Measurements from ENCODE around the gene SETBP1. TPM values are rescaled to one million over a fixed set of nuclear protein-coding genes. Genes with fewer than 3 reads are reported as not detected.

The SETBP1 gene
- total and polyA plus RNA-seq, 4 donors, result 1.3 to 85.0 (median 24.1) TPM

- H3K4me1 ChIP-seq (ENCODE audit: control insufficient read depth in 1 of 2, insufficient read depth in 2 of 2, low read length in 2 of 2), result peaks cover 8 to 14% of the 10 kb centered on the region in 2 donors
Measured at GRCh38 chr18:44788334-44788733, 107.6 kb downstream of the SETBP1 start.

GRCh38 chr18:44789710-44790109, 109.0 kb downstream of the SETBP1 start:
- DNase-seq (no peak), ATAC-seq (ENCODE audit: low FRiP score) (peak; percentile 67)
- Histone ChIP-seq H3K4me1 (ENCODE audit: control insufficient read depth in 1 of 2, insufficient read depth in 2 of 2, low read length in 2 of 2) (peaks cover 9 to 18% of the 10 kb centered on the region in 2 donors), H3K36me3 (ENCODE audit: control insufficient read depth in 1 of 2, insufficient read depth in 2 of 2, low read length in 1 of 2) (no peaks in the 10 kb centered on the region), H3K27ac (ENCODE audit: low read depth in 1 of 2, low read length in 2 of 2) (peak overlapping the region in 1 of 2 donors; percentile 40), H3K9me3 (ENCODE audit: control insufficient read depth, low read length) (no peaks in the 10 kb centered on the region), H3K4me3 (ENCODE audit: low read length in 2 of 2) (no peak overlapping the region), H3K27me3 (ENCODE audit: control insufficient read depth in 1 of 2, insufficient read depth in 2 of 2, low read length in 1 of 2) (no peaks in the 10 kb centered on the region)
- intact Hi-C loops (cut with DNase I), result loop anchor here (5.0 to 10.0 kb wide), 3 partner anchors 38 to 205 kb away; partner anchors contain the start of gene SETBP1 (in 1 of the 2)
- 1 to 6% methylated on average over 4 of the region's 4 CpGs for WGBS, 2 donors

More at GRCh38 chr18:44788334-44788733, 107.6 kb downstream of the SETBP1 start:
- Histone ChIP-seq H3K27ac (ENCODE audit: low read depth in 1 of 2, low read length in 2 of 2) (no peak overlapping the region), H3K4me3 (ENCODE audit: low read length in 2 of 2) (no peak overlapping the region), H3K27me3 (ENCODE audit: control insufficient read depth in 1 of 2, insufficient read depth in 2 of 2, low read length in 1 of 2) (no peaks in the 10 kb centered on the region), H3K9me3 (ENCODE audit: control insufficient read depth, low read length) (no peaks in the 10 kb centered on the region), H3K36me3 (ENCODE audit: control insufficient read depth in 1 of 2, insufficient read depth in 2 of 2, low read length in 1 of 2) (no peaks in the 10 kb centered on the region)
- DNase-seq (no peak), ATAC-seq (ENCODE audit: low FRiP score) (no peak)
- intact Hi-C loops (cut with DNase I), result no loop called here
- 97 to 100% methylated on average over 1 of the region's 1 CpG for WGBS, 2 donors

DNA sequence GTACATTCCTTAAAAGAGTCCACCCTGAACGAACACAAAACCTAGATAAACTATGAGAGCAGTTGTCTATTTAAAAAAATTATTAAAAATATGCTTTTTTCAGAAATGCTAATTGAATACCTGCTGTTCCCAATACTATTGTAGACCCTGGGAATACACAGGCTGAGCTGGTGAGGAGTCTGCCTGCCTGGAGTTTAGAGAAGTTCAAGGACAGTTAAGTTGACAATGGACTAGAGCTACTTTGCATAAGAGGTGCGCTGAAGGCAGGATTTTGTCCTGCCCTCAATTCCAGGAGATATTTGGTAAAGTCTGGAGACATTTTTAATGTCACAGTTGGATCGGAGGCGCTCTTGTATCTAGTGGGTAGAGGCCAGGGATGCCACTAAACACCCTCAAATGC, 110.2 kb downstream of the SETBP1 start:
- intact Hi-C loops (cut with DNase I), result loop anchor here (5.0 to 10.0 kb wide), 3 partner anchors 36 to 206 kb away; partner anchors contain the start of gene SETBP1 (in 1 of the 2)
- Histone ChIP-seq H3K36me3 (ENCODE audit: control insufficient read depth in 1 of 2, insufficient read depth in 2 of 2, low read length in 1 of 2) (no peaks in the 10 kb centered on the region), H3K9me3 (ENCODE audit: control insufficient read depth, low read length) (no peaks in the 10 kb centered on the region), H3K4me1 (ENCODE audit: control insufficient read depth in 1 of 2, insufficient read depth in 2 of 2, low read length in 2 of 2) (peaks cover 9 to 18% of the 10 kb centered on the region in 2 donors), H3K4me3 (ENCODE audit: low read length in 2 of 2) (no peak overlapping the region), H3K27me3 (ENCODE audit: control insufficient read depth in 1 of 2, insufficient read depth in 2 of 2, low read length in 1 of 2) (no peaks in the 10 kb centered on the region), H3K27ac (ENCODE audit: low read depth in 1 of 2, low read length in 2 of 2) (peak overlapping the region in 1 of 2 donors; percentile 32)
- ATAC-seq (ENCODE audit: low FRiP score) (no peak), DNase-seq (no peak)
- 88 to 94% methylated on average over 4 of the region's 4 CpGs for WGBS, 2 donors

DNA sequence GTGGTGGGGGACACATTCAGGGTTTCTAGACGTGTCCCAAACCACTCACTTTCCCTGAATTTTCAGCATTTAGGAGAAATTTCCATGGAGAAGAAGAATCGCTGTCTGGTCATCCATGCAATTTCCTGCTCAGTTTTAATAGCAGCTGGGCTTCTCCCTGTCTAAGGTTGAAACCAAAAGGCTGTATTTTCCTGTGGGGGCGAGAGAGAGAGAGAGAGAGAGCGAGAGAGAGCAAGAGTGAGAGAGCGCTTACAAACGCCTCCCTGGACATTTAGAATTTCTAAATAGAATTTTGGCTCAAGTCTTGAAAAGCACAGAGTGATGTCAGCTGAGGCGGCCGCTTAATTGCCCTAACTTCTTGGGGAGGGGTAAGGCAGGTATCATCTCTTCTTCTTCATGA, 110.8 kb downstream of the SETBP1 start:
- Histone ChIP-seq H3K27me3 (ENCODE audit: control insufficient read depth in 1 of 2, insufficient read depth in 2 of 2, low read length in 1 of 2) (no peaks in the 10 kb centered on the region), H3K36me3 (ENCODE audit: control insufficient read depth in 1 of 2, insufficient read depth in 2 of 2, low read length in 1 of 2) (no peaks in the 10 kb centered on the region), H3K4me3 (ENCODE audit: low read length in 2 of 2) (no peak overlapping the region), H3K4me1 (ENCODE audit: control insufficient read depth in 1 of 2, insufficient read depth in 2 of 2, low read length in 2 of 2) (peaks cover 9 to 18% of the 10 kb centered on the region in 2 donors), H3K27ac (ENCODE audit: low read depth in 1 of 2, low read length in 2 of 2) (peak overlapping the region in 1 of 2 donors; percentile 28), H3K9me3 (ENCODE audit: control insufficient read depth, low read length) (no peaks in the 10 kb centered on the region)
- ATAC-seq (ENCODE audit: low FRiP score), result no peak
- WGBS, 2 donors, result 29 to 32% methylated on average over 8 of the region's 8 CpGs
- intact Hi-C loops (cut with DNase I), result loop anchor here (5.0 to 10.0 kb wide), 3 partner anchors 36 to 207 kb away; partner anchors contain the start of gene SETBP1 (in 1 of the 2)
- no peak for DNase-seq

DNA sequence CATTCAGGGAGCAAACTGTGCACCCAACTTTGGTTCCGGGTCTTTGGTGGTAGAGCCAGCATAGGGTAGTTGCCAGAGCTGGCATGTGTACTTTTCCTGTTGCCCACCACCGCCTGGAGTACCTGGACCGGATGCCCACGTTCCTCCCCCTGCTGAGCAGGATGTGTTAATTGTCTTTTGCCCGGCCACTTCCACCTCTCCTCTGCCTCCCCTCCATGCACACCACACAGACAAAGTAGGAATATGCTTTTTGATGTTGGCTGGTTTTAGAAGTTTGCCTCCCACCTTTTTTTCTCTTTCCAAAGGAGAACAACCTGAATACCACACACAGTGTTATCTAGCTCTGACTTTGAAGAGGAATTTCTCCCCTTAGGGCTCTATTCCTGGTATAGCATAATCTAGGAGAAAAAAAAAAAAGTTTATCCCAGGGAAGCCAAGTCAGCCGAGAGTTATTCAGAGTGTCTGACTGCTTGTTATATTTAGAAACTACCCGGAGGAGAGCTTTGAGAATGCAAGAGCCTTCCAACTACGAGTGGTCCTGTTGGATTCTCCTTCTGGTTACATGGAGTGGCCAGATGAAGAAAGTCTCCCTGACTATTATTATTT, 111.9 kb downstream of the SETBP1 start:
- Histone ChIP-seq H3K4me3 (ENCODE audit: low read length in 2 of 2) (no peak overlapping the region), H3K27me3 (ENCODE audit: control insufficient read depth in 1 of 2, insufficient read depth in 2 of 2, low read length in 1 of 2) (no peaks in the 10 kb centered on the region), H3K27ac (ENCODE audit: low read depth in 1 of 2, low read length in 2 of 2) (peak overlapping the region; percentile 20 to 96), H3K4me1 (ENCODE audit: control insufficient read depth in 1 of 2, insufficient read depth in 2 of 2, low read length in 2 of 2) (peaks cover 9 to 18% of the 10 kb centered on the region in 2 donors), H3K36me3 (ENCODE audit: control insufficient read depth in 1 of 2, insufficient read depth in 2 of 2, low read length in 1 of 2) (no peaks in the 10 kb centered on the region), H3K9me3 (ENCODE audit: control insufficient read depth, low read length) (no peaks in the 10 kb centered on the region)
- DNase-seq (no peak), ATAC-seq (ENCODE audit: low FRiP score) (peak; percentile 47)
- 8 to 10% methylated on average over 8 of the region's 8 CpGs for WGBS, 2 donors
- intact Hi-C loops (cut with DNase I), result loop anchor here (5.0 to 10.0 kb wide), 3 partner anchors 35 to 208 kb away; partner anchors contain the start of gene SETBP1 (in 1 of the 2)

GRCh38 chr18:44793194-44793593, 112.5 kb downstream of the SETBP1 start:
- Histone ChIP-seq H3K27me3 (ENCODE audit: control insufficient read depth in 1 of 2, insufficient read depth in 2 of 2, low read length in 1 of 2) (no peaks in the 10 kb centered on the region), H3K36me3 (ENCODE audit: control insufficient read depth in 1 of 2, insufficient read depth in 2 of 2, low read length in 1 of 2) (no peaks in the 10 kb centered on the region), H3K9me3 (ENCODE audit: control insufficient read depth, low read length) (no peaks in the 10 kb centered on the region), H3K4me1 (ENCODE audit: control insufficient read depth in 1 of 2, insufficient read depth in 2 of 2, low read length in 2 of 2) (peaks cover 9 to 18% of the 10 kb centered on the region in 2 donors), H3K4me3 (ENCODE audit: low read length in 2 of 2) (no peak overlapping the region), H3K27ac (ENCODE audit: low read depth in 1 of 2, low read length in 2 of 2) (peak overlapping the region; percentile 20 to 67)
- no peak for ATAC-seq (ENCODE audit: low FRiP score)
- WGBS, 2 donors, result 20 to 33% methylated on average over 2 of the region's 2 CpGs
- no peak for DNase-seq
- intact Hi-C loops (cut with DNase I), result loop anchor here (5.0 to 10.0 kb wide), 3 partner anchors 34 to 208 kb away; partner anchors contain the start of gene SETBP1 (in 1 of the 2)

DNA sequence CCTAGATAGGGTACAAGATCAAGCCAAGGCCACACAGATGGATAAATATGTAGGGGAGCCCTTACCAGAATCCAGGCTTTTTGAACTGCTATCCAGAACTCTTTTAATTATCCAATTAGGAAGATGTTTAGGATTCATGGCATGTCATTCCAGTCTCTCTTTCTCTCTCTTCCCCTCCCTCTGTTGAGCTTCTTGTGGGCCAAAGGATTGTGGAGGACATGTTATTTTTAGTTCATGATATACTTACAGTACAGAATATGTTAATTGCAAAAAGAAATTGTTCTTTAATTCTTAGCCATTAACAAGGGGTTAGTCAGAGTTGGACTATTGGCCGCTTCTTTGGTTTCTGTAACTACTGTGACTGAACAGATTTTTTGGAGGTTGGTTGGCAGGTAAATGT, 113.0 kb downstream of the SETBP1 start:
- 93 to 97% methylated on average over 1 of the region's 1 CpG for WGBS, 2 donors
- intact Hi-C loops (cut with DNase I), result loop anchor here (5.0 to 10.0 kb wide), 3 partner anchors 34 to 209 kb away; partner anchors contain the start of gene SETBP1 (in 1 of the 2)
- peaks cover 9 to 20% of the 10 kb centered on the region in 2 donors for H3K4me1 ChIP-seq (ENCODE audit: control insufficient read depth in 1 of 2, insufficient read depth in 2 of 2, low read length in 2 of 2)
- DNase-seq (no peak), ATAC-seq (ENCODE audit: low FRiP score) (no peak)
- H3K9me3 ChIP-seq (ENCODE audit: control insufficient read depth, low read length), result no peaks in the 10 kb centered on the region
- no peak overlapping the region for H3K4me3 ChIP-seq (ENCODE audit: low read length in 2 of 2)
- peak overlapping the region in 1 of 2 donors; percentile 20 for H3K27ac ChIP-seq (ENCODE audit: low read depth in 1 of 2, low read length in 2 of 2)
- no peaks in the 10 kb centered on the region for H3K27me3 ChIP-seq (ENCODE audit: control insufficient read depth in 1 of 2, insufficient read depth in 2 of 2, low read length in 1 of 2)
- H3K36me3 ChIP-seq (ENCODE audit: control insufficient read depth in 1 of 2, insufficient read depth in 2 of 2, low read length in 1 of 2), result no peaks in the 10 kb centered on the region

- intact Hi-C loops (cut with DNase I), result loop anchor here in 1 of 2 donors (10.0 kb wide), 1 partner anchor 210 kb away; no protein-coding TSS in a partner anchor
- Histone ChIP-seq H3K27me3 (ENCODE audit: control insufficient read depth in 1 of 2, insufficient read depth in 2 of 2, low read length in 1 of 2) (no peaks in the 10 kb centered on the region), H3K9me3 (ENCODE audit: control insufficient read depth, low read length) (no peaks in the 10 kb centered on the region), H3K4me1 (ENCODE audit: control insufficient read depth in 1 of 2, insufficient read depth in 2 of 2, low read length in 2 of 2) (peaks cover 9 to 21% of the 10 kb centered on the region in 2 donors), H3K36me3 (ENCODE audit: control insufficient read depth in 1 of 2, insufficient read depth in 2 of 2, low read length in 1 of 2) (no peaks in the 10 kb centered on the region), H3K27ac (ENCODE audit: low read depth in 1 of 2, low read length in 2 of 2) (no peak overlapping the region), H3K4me3 (ENCODE audit: low read length in 2 of 2) (no peak overlapping the region)
- DNase-seq (no peak), ATAC-seq (ENCODE audit: low FRiP score) (no peak)
- WGBS, 2 donors, result 98% methylated on average over 4 of the region's 4 CpGs
Measured at GRCh38 chr18:44795241-44795640, 114.6 kb downstream of the SETBP1 start.
